Hindlimb muscle (tissue), 1 donor: ENCODE results near the gene USP17L25. TPM values are rescaled to one million over a fixed set of nuclear protein-coding genes. Genes with fewer than 3 reads are reported as not detected.
"Not testable (repeated sequence)": the region's sequence is repeated elsewhere in the genome, so short reads cannot be mapped to it uniquely, and the experiment has no call there.

Experiments used
- DNase-seq: peaks from one replicate; pipeline ENCODE4 v3.0.0-alpha.2; 2013
- polyA plus RNA-seq: library from polyadenylated mRNA; unstranded; fragments of 120-200 nt; gene quantifications from one replicate; pipeline ENCODE4 v1.2.1, GENCODE V29; 2013; ENCODE audit not compliant: insufficient read length

The USP17L25 gene
- polyA plus RNA-seq: not detected

GRCh38 chr4:9329611-9330010 lies at the start of gene USP17L25:
Gene USP17L25, plus strand, starts transcription at chr4:9329911. Its CDS starts 0 bp downstream, at chr4:9329911.
- DNase-seq: not testable (repeated sequence)

DNA sequence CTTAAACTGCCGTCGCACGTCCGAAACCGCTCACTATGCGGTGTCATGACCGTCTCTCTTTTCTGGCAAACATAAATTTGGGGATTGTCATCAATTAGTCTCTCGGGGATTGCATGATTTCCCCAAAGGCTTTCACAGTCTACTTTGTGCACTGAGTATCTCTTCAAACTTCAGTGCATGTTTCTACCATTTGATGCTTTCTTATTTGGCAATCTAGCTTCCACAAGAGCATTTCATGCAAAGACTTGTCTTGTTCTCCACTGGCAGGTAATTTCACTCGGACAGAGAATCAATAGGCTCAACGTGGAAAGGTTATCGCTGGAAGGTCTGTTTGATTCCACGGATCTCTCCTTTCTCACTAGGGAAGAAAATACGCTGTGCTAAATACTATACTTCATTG lies 5.5 kb upstream of the USP17L25 start:
- DNase-seq: not testable (repeated sequence)

DNA sequence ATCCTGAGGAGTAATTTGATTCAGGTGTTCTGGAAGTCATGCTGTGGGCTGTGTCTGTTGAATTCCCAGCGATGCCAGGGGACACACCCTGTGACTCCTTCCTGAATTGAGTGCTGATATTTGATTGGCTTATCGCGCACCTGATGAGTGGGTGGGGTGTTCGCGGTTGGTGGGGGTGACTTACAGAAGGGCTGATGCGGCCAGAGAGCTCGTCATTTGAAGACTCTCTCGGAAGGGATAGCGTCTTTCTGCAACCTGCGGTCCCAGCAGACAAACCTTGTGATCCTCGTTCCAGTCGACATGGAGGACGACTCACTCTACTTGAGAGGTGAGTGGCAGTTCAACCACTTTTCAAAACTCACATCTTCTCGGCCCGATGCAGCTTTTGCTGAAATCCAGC lies 4.8 kb upstream of the USP17L25 start, which contains the start of gene USP17L24:
USP17L24 (plus strand) TSS at position 301 of the 400 bp plus-strand sequence; CDS start at position 301, 0 bp downstream.
- DNase-seq: not testable (repeated sequence)

- DNase-seq: not testable (repeated sequence)
These were observed 4.6 kb downstream of the USP17L25 start, which contains the start of gene USP17L26 for GRCh38 chr4:9334358-9334757. Gene USP17L26, plus strand, starts transcription at chr4:9334658. Its CDS starts 0 bp downstream, at chr4:9334658.

GRCh38 chr4:9339103-9339502 lies 9.4 kb downstream of the USP17L25 start, which contains the start of gene USP17L5:
Gene USP17L5, plus strand, starts transcription at chr4:9339403. Its CDS starts 0 bp downstream, at chr4:9339403.
- DNase-seq: not testable (repeated sequence)

DNA sequence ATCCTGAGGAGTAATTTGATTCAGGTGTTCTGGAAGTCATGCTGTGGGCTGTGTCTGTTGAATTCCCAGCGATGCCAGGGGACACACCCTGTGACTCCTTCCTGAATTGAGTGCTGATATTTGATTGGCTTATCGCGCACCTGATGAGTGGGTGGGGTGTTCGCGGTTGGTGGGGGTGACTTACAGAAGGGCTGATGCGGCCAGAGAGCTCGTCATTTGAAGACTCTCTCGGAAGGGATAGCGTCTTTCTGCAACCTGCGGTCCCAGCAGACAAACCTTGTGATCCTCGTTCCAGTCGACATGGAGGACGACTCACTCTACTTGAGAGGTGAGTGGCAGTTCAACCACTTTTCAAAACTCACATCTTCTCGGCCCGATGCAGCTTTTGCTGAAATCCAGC lies 14.1 kb downstream of the USP17L25 start, which contains the start of gene USP17L27:
USP17L27 (plus strand) TSS at position 301 of the 400 bp plus-strand sequence; CDS start at position 301, 0 bp downstream.
- DNase-seq: not testable (repeated sequence)

- not testable (repeated sequence) for DNase-seq
These were observed 18.9 kb downstream of the USP17L25 start, which contains the start of gene USP17L28 for GRCh38 chr4:9348593-9348992. Gene USP17L28, plus strand, starts transcription at chr4:9348893. Its CDS starts 0 bp downstream, at chr4:9348893.

- DNase-seq: not testable (repeated sequence)
These were observed 21.2 kb downstream of the USP17L25 start for GRCh38 chr4:9350866-9351265.

- not testable (repeated sequence) for DNase-seq
These were observed 23.6 kb downstream of the USP17L25 start, which contains the start of gene USP17L29 for GRCh38 chr4:9353338-9353737. Gene USP17L29, plus strand, starts transcription at chr4:9353638. Its CDS starts 0 bp downstream, at chr4:9353638.

DNA sequence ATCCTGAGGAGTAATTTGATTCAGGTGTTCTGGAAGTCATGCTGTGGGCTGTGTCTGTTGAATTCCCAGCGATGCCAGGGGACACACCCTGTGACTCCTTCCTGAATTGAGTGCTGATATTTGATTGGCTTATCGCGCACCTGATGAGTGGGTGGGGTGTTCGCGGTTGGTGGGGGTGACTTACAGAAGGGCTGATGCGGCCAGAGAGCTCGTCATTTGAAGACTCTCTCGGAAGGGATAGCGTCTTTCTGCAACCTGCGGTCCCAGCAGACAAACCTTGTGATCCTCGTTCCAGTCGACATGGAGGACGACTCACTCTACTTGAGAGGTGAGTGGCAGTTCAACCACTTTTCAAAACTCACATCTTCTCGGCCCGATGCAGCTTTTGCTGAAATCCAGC lies 33.1 kb downstream of the USP17L25 start, which contains the start of gene USP17L30:
USP17L30 (plus strand) TSS at position 301 of the 400 bp plus-strand sequence; CDS start at position 301, 0 bp downstream.
- not testable (repeated sequence) for DNase-seq

DNA sequence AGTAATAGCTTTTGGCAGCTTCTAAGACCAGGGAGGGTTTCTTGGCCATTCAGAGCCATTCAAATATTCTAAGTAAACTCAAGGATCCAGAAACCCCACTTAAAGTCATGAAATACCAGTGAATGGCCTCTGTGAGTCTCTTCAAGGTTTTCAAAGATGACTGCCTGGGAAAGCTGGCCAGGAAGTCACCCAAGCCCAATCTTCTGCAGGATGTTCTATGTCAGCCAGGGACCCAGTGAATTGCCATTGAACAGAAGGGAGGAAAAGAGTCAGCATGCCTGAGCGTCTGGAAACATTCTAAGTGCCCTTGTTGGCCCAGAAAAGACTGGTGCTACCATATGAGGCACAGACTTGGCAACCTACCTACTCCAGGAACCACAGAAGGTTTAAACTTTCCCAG lies 50.2 kb downstream of the USP17L25 start:
- not testable (repeated sequence) for DNase-seq

Other genes starting within 250 kb of the USP17L25 start
- gene FAM90A26, start 159.5 kb upstream of the USP17L25 start, polyA plus RNA-seq: 0.08 TPM
- gene USP17L10, start 119.3 kb upstream of the USP17L25 start, polyA plus RNA-seq: not detected
- not detected for gene USP17L11, start 114.5 kb upstream of the USP17L25 start, polyA plus RNA-seq
- gene USP17L12, start 109.8 kb upstream of the USP17L25 start, polyA plus RNA-seq: not detected
- not detected for gene USP17L13, start 105.0 kb upstream of the USP17L25 start, polyA plus RNA-seq
- not detected for gene USP17L15, start 95.5 kb upstream of the USP17L25 start, polyA plus RNA-seq
- gene USP17L17, start 86.0 kb upstream of the USP17L25 start, polyA plus RNA-seq: not detected
- gene USP17L18, start 81.3 kb upstream of the USP17L25 start, polyA plus RNA-seq: not detected
- not detected for gene USP17L19, start 76.5 kb upstream of the USP17L25 start, polyA plus RNA-seq
- not detected for gene USP17L20, start 71.8 kb upstream of the USP17L25 start, polyA plus RNA-seq
- gene USP17L21, start 67.0 kb upstream of the USP17L25 start, polyA plus RNA-seq: not detected
- not detected for gene USP17L22, start 62.3 kb upstream of the USP17L25 start, polyA plus RNA-seq
- gene USP17L24, start 4.7 kb upstream of the USP17L25 start, polyA plus RNA-seq: not detected
- not detected for gene USP17L26, start 4.7 kb downstream of the USP17L25 start, polyA plus RNA-seq
- gene USP17L5, start 9.5 kb downstream of the USP17L25 start, polyA plus RNA-seq: not detected
- not detected for gene USP17L27, start 14.2 kb downstream of the USP17L25 start, polyA plus RNA-seq
- not detected for gene USP17L28, start 19.0 kb downstream of the USP17L25 start, polyA plus RNA-seq
- not detected for gene USP17L29, start 23.7 kb downstream of the USP17L25 start, polyA plus RNA-seq
- not detected for gene USP17L30, start 33.2 kb downstream of the USP17L25 start, polyA plus RNA-seq
- gene DEFB131A, start 114.5 kb downstream of the USP17L25 start, polyA plus RNA-seq: not detected